Activated CD4-positive, alpha-beta T cell treated with anti-CD3 and anti-CD28 coated beads, Interleukin-2, amount 50 U/mL, for 24 hours (primary cell): ENCODE measurements around the gene OR56A3.

ENCODE experiments used
- DNase-seq, 2 donors: peaks; one replicate each; pipeline ENCODE4 v3.0.0-alpha.2; 2020; ENCODE audit warnings: low read depth in 1 of 2, low spot score in 1 of 2

OR56A3 gene

DNA sequence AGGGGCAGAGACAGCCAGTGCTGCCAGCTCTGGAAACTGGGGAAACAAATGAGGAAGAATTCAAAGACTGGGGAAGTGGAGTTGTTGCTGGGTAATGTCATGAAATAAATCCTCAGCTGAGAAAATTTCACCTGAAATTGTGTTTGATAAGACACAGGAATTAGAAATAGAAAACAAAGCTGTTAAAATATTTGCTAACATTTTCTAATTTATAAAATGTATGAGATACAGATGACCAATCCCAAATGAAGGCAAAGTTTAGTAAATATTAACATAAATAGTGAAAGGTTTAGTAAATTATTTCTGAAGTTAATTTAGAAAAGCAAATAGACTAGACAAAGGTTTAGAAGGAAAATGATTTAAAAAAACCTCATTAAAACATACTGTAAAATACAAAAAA lies 26.3 kb downstream of the OR56A3 start, which contains the start of gene OR56A5:
OR56A5 (minus strand) TSS at position 101 of the 400 bp plus-strand sequence; CDS start at position 101, 0 bp downstream.
- no peak for DNase-seq

DNA sequence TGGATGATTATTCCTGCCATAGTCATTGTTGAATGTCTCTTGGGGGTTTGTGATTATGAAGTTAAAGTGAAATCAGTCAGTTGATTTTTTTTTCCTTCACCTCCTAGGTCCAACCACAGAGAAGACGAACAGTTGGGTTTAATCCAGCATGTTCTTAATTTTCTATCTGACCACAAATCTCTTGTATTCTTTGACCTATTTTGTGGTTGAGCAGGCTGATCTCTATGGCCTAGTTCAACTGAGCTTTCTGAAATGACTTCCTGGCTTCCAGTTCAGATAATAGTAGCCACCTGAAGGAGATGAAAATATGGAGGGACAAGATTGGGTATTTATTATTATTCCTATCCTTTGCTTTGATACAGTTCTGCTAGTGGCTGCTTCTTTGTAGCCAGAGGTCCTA lies 31.5 kb downstream of the OR56A3 start:
- DNase-seq, result no peak

DNA sequence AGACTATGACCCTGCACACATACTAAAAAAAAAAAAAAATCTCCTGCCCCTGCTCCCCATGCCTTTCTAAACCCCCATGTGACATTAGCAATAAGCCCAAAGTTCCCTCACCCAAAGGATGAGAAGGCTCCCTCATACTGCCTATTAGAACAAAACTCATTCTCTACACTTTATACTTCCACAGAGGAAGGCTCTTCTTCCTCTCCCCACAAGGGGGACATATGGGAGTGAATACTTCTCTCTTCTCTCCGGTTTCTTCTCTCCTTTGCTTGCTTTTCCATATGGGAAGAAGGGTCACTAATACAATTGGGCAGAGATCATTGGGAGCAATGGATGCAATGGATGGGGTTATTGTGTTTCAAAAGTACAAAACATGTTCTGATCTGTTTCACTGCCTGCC lies 41.4 kb downstream of the OR56A3 start:
- DNase-seq, result no peak

DNA sequence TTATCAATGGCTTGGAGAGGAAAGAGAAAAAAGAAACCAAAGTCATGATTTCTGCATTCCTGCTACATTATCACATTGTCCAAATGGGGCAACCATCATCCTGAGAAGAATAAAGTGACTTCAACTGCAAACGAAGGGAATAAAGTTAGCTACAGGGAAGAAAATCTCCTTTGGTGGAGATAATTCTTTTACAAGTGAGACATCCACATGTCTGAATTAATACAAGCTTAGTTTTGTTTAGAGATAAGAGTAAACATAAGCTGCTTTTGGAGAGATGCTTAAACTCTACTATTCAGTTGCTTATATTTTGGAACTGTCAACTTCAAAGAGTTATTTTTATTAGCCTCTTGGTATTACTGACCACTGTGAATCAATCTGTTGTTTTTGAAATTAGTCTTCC lies 44.8 kb downstream of the OR56A3 start, which contains the start of gene OR52L1:
OR52L1 (minus strand) TSS at position 101 of the 400 bp plus-strand sequence; CDS start at position 46, 55 bp downstream.
- DNase-seq, result no peak

DNA sequence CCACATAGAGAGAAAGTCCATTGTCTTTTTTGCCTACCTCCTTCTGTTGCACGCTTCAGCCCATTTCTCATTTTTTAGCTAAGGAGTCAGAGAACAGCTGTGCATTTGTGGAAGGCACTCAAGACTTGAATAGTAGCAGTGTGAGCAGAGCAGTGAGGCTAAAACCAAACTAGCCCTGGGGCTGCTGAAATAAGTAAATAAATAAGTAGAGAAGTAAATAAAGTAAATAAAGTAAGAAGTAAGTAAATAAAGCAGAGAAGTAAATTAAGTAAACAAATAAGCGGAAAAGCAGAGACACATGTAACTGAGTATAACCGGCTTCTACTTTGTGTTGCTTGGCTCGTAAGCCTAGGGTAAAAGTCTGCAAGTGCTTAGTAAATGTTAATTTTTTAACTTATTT lies 47.2 kb downstream of the OR56A3 start:
- DNase-seq, result no peak

DNA sequence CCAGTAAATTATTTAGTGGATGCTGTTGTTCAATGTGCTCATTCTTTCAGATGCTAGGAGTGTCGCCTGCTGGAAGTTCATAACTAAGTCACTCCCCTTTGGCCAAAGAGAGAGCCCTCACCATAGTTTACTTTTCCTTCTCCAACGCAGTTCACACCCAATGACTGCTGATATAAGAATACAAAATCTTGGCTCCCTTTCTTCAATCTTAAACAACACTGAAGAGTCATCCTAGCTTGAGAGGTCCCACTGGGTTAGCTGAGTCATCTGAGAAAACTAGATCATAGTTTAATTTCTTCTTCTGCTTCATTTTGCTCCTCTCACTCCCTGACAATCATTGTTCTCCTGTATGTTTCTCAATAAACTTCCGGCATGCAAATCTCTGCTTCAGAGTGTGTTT lies 50.1 kb downstream of the OR56A3 start:
- no peak for DNase-seq

DNA sequence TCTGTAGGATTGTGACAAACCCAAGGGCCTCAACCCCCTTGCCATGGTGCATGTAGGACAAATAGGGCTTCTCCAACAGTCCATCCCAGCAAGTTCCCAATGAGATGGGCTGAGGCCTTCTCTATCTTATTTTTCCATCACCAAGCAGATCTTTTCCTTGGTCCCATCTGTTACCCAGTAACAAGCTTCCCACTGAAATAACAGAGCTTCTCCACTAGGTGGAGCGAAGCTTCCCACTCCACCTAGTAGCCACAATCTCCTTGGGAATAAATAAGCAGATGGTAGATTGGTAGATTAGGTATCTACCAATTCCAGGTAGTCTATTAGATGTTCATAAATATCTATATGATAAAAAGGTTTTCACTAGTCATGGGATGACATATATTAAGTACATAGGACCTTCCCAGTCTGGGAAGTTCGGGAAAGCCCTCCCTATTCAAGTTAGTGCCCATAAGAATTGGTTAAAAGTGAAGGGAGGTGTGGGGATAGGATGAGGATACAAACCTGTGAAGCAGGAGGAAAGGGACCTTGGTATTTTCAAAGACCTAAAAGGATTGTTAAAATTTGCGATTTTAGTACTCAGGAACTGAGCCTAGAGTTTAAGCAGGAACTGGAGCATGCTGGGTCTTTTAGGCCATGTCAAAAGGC lies 50.7 kb downstream of the OR56A3 start:
- DNase-seq, result no peak

DNA sequence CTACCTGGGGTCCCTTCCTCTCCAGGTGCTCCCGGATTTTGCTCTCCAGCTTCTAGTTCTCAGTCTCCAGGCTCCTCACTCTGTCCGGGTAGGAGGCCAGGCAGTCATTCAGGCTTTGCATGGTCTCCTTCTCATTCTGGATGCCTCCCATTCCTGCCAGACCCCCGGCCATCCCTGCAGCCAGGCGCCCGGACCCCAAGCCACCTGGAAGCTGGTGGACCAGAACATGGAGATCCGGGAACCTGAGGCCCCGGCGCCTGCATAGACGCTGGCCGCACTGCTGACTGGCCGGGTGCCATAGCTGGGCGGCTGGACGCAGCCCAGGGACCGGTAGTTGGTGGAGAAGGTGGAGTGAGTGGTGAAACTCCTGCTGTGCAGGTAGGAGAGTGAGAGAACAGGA lies 52.7 kb downstream of the OR56A3 start:
- DNase-seq, result no peak
